ENCODE results near the gene ING1.
"Not testable (repeated sequence)": the region's sequence is repeated elsewhere in the genome, so short reads cannot be mapped to it uniquely, and the experiment has no call there.

Gene ING1, protein sequence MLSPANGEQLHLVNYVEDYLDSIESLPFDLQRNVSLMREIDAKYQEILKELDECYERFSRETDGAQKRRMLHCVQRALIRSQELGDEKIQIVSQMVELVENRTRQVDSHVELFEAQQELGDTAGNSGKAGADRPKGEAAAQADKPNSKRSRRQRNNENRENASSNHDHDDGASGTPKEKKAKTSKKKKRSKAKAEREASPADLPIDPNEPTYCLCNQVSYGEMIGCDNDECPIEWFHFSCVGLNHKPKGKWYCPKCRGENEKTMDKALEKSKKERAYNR

DNA sequence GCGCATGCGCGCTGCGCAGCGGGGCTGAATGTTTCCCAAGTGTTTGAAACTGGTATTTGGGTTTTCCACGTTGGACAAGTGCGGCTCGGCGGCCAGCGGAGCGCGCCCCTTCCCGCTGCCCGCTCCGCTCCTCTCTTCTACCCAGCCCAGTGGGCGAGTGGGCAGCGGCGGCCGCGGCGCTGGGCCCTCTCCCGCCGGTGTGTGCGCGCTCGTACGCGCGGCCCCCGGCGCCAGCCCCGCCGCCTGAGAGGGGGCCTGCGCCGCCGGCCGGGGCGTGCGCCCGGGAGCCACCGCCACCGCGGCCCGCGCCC is at the start of gene ING1:
ING1 (plus strand) TSS at position 59 of the 311 bp plus-strand sequence. CDS start 450 bp downstream, outside the sequence.
- no peak for DNase-seq (ENCODE audit: low read depth in 2 of 2)

GRCh38 chr13:110664041-110664440 is 49.5 kb upstream of the ING1 start:
- no peak for DNase-seq (ENCODE audit: low read depth in 2 of 2)

GRCh38 chr13:110664673-110665072 is 48.8 kb upstream of the ING1 start:
- no peak for DNase-seq (ENCODE audit: low read depth in 2 of 2)

DNA sequence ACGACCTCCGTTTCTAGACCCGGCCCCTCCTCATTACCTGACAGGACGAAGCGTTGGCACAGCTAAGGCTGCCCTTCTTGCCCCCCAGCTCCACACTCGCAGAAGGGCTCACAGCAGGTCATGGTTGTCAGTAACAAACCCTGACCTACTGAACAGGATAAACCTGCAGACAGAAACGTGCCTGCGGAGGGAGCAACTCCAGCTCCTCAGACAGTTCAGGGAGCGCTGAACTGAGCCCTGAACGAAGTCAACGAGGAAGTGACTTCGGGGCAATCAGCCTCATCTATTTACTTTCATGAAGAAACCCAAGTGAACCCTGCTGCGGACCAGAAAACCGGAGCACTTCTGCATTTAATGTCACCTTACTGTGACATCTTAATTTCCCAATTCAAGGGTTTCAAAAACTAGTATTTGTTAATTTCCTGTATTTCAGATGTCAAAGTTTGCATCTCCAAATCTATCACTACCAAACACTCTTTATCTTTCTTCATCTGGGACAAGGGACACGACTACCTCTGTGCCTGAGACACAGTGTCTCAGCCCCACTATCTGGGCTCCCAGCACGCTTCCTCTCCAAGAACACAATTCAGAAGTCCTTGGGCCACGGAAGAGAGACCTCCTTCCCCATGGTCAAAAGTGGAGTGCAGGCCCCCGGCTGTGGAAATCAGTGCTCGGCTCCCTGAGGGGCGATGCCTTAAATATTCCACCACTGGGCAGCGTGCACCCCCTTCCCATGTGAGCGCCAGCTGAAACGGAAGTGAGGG is 47.8 kb upstream of the ING1 start:
- no peak for DNase-seq (ENCODE audit: low read depth in 2 of 2)

GRCh38 chr13:110666255-110666533 is 47.3 kb upstream of the ING1 start:
- no peak for DNase-seq (ENCODE audit: low read depth in 2 of 2)

DNA sequence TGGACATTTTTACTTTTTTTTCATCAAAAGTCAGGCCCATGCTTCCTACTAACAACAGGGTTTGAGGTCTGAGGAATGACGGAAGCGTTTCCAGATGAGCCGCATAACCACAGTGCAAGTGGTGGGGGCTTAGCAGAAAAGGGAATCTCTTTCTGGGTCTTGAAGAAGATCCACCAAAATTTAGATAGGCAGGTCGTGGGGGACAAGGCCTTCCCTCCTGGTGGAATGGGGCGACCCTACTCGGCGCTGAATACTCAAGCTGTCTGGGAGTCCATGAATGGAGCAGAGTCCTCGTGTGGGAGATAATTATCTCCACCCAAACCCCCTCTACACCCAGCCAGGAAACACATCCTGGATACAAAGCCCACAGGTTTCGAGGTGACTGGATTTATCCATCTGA is 44.5 kb upstream of the ING1 start:
- no peak for DNase-seq (ENCODE audit: low read depth in 2 of 2)

GRCh38 chr13:110669814-110670213 is 43.7 kb upstream of the ING1 start:
- DNase-seq (ENCODE audit: low read depth in 2 of 2): not testable (repeated sequence)

DNA sequence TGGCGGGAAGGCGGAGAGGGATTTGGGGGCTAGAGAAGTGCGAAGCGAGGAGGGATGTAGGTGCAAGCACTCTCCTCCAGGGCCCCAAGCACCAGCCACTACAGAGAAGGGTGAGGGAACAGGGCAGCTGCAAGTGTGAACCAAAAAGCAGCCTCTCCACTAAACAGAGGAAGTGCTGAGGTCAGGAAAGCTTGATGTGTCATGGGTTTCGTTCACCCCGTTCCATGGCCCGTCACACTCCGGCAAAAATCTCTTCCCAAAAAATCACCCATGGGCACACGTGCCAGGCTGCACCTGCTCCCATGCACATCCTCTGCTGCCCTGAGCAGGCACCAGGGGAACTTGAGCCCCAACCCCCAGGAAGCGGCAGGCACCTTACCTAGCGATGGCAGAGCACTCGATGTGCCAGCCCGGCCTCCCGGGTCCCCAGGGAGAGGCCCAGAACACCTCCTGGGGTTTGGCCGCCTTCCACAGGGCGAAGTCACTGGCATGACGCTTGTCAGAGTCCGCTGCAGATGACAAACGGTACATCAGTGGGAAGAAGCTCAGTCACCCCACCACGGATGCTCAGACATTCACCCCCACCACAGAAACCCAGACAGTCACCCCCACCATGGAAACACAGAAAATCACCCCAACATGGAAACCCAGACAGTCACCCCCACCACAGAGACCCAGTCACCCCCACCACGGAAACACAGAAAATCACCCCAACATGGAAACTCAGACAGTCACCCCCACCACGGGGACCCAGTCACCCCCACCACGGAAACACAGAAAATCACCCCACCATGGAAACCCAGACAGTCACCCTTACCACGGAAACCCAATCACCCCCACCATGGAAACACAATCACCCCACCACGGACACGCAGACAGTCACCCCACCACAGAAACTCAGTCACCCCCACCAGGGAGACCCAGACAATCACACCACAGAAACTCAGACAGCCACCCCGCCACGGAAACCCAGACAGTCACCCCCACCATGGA is 36.6 kb upstream of the ING1 start:
- DNase-seq (ENCODE audit: low read depth in 2 of 2): no peak

DNA sequence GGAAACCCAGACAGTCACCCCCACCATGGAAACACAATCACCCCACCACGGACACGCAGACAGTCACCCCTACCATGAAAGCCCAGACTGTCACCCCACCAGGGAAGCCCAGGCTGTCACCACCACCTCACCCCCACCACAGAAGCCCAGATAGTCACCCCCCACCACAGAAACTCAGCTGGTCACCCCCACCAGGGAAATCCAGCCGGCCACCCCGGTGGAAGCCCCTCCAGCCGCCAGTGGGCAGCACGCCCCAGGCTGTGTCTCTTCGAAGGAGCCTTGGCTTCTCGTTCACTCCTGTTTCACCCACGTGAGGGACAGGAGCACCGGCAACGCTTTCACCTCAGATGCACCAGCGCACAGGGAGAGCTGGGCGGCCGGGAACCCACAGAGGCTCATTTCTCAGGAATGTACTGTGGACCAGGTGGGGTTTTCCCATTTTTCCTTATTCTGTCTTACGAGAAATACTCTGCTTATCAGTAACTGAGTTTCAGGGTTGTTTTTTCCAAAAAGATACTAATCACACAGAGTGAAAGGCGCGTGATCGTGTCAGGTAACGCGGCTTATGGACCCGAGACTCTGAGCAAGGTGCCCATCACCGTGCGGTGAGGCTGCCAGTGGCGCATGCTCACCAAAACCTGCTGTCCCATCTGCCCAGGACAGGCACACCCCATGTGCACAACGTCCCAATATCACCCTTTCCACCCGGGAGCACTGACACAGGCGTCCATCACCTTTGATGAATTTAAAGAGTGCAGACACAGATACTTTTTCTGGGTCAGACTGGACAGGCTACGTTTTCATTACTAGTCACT is 35.6 kb upstream of the ING1 start:
- DNase-seq (ENCODE audit: low read depth in 2 of 2): no peak

DNA sequence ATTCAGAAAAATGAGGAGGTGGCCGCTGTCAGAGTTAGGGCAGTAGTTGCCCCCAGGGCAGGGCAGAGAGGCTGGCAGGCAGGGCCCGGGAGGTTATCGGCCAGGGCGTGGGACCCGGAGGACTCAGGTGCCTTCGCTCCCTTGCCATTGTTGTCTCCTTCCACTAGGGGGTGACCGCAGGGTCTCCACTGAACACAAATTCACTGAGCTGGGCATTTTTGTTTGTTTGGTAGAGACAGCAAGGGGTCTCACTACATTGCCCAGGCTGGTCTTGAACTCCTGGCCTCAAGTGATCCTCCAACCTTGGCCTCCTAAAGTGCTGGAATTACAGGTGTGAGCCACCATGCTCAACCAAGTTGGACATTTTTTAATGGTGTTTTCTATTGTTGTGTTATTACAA is 32.6 kb upstream of the ING1 start:
- DNase-seq (ENCODE audit: low read depth in 2 of 2): no peak

DNA sequence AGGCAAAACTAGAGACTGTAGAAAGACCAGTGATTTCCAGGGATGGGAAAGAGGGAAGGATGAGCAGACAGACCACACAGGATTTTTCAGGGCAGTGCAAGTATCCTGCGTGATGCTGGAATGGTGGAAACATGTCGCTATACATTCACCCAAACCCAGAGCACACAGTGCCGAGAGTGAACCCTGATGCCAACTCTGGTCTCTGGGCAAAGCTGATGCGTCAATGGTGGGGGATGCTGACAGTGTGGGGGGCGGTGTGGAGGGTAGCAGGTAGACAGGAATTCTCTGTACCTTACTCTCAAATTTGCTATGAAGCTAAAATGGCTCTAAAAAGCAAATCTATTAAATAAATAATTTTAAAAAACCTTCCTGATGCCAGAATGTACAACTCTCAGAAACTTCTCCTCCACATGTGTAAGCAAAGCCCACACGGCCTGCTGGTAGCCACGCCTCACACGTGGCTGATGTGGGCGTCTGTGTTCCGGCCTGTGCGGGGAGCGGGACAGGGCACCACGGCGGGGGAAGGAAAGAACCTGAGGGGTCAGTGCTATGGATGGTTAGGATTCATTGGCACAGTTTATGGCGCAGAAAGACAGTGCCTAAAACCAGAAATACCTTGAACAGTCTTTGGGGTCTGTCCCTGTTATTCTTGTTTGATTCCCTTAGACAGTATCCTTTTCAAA is 31.5 kb upstream of the ING1 start:
- no peak for DNase-seq (ENCODE audit: low read depth in 2 of 2)

DNA sequence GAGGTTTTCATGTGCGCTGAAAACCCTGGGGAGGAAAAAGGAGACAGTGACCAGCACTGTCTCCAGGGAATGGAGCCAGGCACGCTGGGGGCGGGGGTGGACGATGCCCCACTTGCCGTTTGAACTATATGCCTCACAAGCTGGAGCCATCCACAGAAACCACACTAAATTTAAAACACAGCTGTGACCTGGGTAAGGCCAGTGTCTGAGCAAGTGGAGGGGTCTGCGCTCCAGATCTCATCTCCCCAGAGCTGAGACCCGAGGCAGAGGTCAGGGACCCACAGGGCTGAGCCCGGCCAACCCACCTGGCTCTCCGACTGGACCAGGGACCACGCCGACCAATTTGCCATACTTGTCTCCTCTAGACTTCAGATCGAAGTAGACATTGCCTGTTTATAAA is 30.8 kb upstream of the ING1 start:
- no peak for DNase-seq (ENCODE audit: low read depth in 2 of 2)

DNA sequence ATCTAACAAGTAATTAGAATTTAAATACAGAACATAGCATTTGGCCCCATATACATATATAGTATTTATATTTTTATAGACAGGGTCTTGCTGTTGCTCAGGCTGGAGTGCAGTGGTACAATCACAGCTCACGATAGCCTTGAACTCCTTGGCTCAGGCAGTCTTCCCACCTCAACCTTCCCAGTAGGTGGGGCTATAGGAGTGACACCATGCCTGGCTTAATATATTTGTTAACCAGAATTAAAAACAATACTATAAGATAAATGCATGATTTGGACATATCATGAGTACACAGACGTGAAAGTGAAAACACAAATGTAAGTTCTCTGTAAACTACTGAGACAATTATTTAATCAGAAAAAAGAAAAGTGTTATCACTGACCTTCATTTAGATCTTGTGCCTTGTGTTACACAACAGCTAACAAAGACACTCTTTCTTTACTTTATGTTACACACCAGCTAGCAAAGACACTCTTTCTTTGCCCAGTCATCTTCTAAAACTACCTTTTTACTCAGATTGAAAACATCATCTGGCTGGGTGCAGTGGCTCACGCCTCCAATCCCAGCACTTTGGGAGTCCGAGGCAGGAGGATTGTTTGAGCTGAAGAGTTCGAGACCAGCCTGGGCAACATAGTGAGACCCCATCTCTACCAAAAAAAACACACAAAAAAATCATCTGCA is 30.2 kb upstream of the ING1 start:
- no peak for DNase-seq (ENCODE audit: low read depth in 2 of 2)

GRCh38 chr13:110683921-110684320 is 29.6 kb upstream of the ING1 start:
- no peak for DNase-seq (ENCODE audit: low read depth in 2 of 2)

DNA sequence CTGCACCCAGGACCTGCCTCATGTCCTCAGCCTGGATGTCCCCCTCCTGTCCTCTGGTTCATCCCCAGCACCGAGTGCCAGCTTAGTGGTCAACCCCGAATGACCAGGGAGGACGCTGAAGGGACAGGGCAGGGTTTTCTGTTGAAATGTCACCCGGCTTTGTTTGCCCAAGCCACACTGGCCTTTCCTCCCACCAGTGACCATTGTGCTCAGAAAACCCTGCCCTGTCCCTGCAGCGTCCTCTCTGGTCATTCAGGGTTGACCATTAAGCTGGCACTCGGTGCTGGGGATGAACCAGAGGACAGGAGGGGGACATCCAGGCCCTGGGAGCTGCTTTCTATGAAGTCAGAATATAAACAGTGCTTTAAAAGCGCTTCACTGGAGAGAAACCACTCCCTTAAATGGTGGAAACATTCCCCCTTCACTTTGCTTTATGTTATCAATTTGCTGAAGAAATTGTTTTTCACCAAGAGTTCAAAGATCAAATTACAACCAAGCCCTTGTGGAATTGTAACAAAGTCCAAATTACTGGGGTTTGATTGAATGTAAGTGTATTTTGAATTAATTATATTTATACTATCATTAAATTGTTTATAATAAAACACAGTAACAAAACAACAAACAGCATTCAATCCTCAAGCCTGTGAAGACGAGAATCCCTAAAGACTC is 29.0 kb upstream of the ING1 start:
- no peak for DNase-seq (ENCODE audit: low read depth in 2 of 2)

DNA sequence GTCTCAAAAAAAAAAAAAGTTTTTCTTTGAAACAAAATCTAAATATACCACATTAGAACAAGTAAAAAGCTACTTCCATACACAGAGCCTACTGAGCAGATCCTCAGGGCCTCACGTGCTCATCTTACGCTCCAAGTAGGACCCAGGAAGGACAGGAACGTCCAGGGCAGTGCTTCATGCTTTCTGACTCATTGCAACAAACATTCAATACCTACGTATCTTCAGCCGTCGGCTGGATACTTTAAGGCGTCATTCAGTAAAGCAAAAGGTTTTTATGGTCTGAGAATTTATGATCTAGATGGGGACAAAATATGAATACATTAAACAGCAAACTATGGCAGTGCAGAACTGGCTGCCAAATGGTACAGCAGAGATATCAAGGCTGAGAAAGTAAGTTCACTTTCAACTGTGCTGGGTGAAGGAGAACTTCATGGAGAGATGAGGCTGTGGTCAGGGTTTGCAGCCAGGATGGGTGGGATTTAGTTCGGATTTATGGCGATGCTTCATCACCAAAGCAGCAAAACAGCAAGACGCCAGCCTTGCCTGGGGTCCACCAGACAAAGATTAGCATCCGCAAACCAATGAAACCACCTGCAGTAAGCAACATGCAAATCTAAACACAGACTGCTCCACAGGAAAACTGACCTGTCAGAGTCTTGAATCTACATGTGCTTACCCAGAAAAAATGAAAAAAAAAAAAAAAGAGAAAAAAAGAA is 28.0 kb upstream of the ING1 start:
- DNase-seq (ENCODE audit: low read depth in 2 of 2): no peak

DNA sequence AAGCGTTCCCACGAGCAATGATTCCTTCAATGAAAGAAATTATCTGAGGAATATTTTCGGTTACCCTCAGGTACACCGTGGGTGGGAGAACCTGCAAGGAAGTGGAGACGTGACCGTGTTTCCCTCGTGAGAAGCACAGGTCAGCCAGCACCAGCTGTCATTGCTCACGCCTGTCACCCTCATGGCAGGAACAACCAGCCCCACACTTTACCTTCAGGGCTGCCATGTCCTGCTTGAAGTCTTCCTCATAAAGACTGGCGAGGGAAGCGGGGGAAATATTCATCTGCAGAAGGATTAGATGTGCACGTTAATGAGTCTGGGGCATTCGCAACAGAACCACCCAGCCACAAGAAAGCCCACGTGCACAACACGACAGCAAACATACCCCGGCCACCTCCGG is 25.8 kb upstream of the ING1 start:
- no peak for DNase-seq (ENCODE audit: low read depth in 2 of 2)

DNA sequence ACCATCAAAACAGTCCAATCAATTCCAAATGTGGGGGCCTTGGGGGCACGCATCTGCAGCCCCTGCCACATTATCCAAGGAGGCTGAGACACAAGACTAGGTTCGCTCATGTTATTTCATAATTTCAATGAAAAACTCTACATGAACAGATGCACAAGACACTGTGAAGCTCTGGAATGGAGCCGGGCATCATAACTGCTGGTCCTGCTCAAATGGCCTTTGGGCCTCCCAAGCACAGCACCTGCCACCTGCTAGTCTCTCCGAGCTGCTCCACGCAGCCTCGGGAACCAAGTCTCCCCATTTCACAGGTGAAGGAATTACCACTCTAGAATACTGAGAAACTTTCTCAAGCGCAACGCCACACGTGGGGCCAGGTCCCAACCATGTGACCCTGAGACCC is 24.5 kb upstream of the ING1 start:
- no peak for DNase-seq (ENCODE audit: low read depth in 2 of 2)

- no peak for DNase-seq (ENCODE audit: low read depth in 2 of 2)
Observed at GRCh38 chr13:110689711-110690110, 23.8 kb upstream of the ING1 start.

Measured in stimulated activated CD8-positive, alpha-beta memory T cell treated with anti-CD3 and anti-CD28 coated beads, Interleukin-2, amount 100 ng/mL, for 1 hour (primary cell).